Measurements from ENCODE around the gene RBMS3.

DNA sequence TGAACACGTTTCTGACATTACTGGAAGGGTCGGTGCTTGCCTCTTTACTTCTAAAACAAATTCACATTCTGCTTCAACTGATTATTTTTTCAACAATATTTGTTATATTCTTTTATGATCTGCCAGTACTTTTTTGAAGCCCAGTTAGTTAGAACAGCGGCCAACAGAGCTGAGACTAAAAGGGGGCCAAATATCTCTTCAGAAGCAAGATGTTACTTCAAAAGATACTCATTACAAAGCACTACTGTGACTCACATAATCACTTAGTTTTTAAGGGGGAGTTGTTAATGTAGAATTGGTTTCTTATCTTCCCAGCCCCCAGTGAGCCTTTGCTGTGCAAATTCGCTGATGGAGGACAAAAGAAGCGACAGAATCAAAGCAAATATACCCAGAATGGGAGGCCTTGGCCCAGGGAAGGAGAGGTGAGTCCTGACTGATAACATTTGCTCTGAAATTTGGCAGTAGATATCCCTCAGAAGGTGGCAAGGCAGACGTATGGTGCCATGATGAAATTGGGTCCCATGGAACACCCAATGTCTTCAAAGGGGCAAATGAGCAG, 587.8 kb downstream of the RBMS3 start:
- TF ChIP-seq, protein P1, sequence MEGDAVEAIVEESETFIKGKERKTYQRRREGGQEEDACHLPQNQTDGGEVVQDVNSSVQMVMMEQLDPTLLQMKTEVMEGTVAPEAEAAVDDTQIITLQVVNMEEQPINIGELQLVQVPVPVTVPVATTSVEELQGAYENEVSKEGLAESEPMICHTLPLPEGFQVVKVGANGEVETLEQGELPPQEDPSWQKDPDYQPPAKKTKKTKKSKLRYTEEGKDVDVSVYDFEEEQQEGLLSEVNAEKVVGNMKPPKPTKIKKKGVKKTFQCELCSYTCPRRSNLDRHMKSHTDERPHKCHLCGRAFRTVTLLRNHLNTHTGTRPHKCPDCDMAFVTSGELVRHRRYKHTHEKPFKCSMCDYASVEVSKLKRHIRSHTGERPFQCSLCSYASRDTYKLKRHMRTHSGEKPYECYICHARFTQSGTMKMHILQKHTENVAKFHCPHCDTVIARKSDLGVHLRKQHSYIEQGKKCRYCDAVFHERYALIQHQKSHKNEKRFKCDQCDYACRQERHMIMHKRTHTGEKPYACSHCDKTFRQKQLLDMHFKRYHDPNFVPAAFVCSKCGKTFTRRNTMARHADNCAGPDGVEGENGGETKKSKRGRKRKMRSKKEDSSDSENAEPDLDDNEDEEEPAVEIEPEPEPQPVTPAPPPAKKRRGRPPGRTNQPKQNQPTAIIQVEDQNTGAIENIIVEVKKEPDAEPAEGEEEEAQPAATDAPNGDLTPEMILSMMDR (IDR thresholded peaks at IDR 0.05), result no peak
- no peak for TF ChIP-seq POLR2A (IDR thresholded peaks at IDR 0.05)

Measured in thyroid gland (tissue), 4 donors.